Peyer's patch (tissue), 4 donors: ENCODE measurements around the gene SIGLEC9. TPM values are rescaled to one million over a fixed set of nuclear protein-coding genes. Genes with fewer than 3 reads are reported as not detected.

ENCODE experiments used
- DNase-seq, 3 donors: peaks; one replicate each; pipeline ENCODE4 v3.0.0-alpha.2; 2017 to 2019
- H3K27ac ChIP-seq, 4 donors: fragments of 200-600 bp; sonication (generic); one replicate each; pipeline ENCODE4 v1.5.1; 2016 to 2019
- H3K27me3 ChIP-seq, 2 donors: fragments of 200-600 bp; sonication (generic); one replicate each; pipeline ENCODE4 v1.5.1; 2019
- H3K36me3 ChIP-seq, 3 donors: fragments of 200-600 bp; sonication (generic); one replicate each; pipeline ENCODE4 v1.5.1; 2016 to 2019
- H3K4me1 ChIP-seq, 4 donors: fragments of 200-600 bp; sonication (generic); one replicate each; pipeline ENCODE4 v1.5.1; 2016 to 2019
- H3K4me3 ChIP-seq, 4 donors: fragments of 200-600 bp; sonication (generic); 1 replicate in 3 of 4; 2 replicates in 1 of 4; pipeline ENCODE4 v1.5.1; 2016 to 2019; ENCODE audit warnings: mild to moderate bottlenecking in 1 of 4
- H3K9me3 ChIP-seq, 4 donors: fragments of 200-600 bp; sonication (generic); one replicate each; pipeline ENCODE4 v1.5.1; 2016 to 2019; ENCODE audit warnings: mild to moderate bottlenecking in 1 of 4
- POLR2A ChIP-seq, 2 donors: fragments of 450-650 bp; IDR thresholded peaks; one replicate each; pipeline ENCODE4 v1.5.1; 2017; ENCODE audit warnings: antibody characterized with exemption in 2 of 2, mild to moderate bottlenecking in 2 of 2, moderate library complexity in 2 of 2
- total RNA-seq, 4 donors: library from RNA; depleted of rRNA; stranded (reverse); fragments of >200 nt; gene quantifications; one replicate each; pipeline ENCODE4 v1.1.0, GENCODE V29; 2016
- TF ChIP-seq, protein P1 (sequence below), 6 experiments: fragments of 450-650 bp in 4 of 6; fragments of 200-600 bp in 2 of 6; sonication (generic) in 1 of 6; IDR thresholded peaks; one replicate each; pipeline ENCODE4 v1.5.1; 2017 to 2019; ENCODE audit warnings: antibody characterized with exemption in 6 of 6, mild to moderate bottlenecking in 3 of 6, moderate library complexity in 1 of 6

The SIGLEC9 gene
- 1 to 10 TPM in 2 of 4 donors, not detected in 2; 1.9 to 2.1 TPM for total RNA-seq

DNA sequence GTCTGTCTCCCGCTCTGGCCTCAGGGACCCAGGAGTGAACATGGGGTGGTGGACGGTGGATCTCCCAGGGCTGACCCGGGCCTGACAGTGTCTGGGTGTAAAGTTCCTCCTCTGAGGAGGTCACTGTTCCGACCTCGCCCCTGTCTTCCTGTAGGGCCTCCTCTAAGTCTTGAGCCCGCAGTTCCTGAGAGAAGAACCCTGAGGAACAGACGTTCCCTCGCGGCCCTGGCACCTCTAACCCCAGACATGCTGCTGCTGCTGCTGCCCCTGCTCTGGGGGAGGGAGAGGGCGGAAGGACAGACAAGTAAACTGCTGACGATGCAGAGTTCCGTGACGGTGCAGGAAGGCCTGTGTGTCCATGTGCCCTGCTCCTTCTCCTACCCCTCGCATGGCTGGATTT is at the start of gene SIGLEC9:
SIGLEC9 (plus strand) TSS at position 178 of the 400 bp plus-strand sequence; CDS start at position 247, 69 bp downstream.
- Histone ChIP-seq H3K4me3 (peak within 1 kb of the TSS in 2 of 4 donors; percentile 28 to 29), H3K27ac (peak within 1 kb of the TSS in 3 of 4 donors; percentile 35 to 64 (median 38)), H3K9me3 (no peaks in the 10 kb centered on the region), H3K4me1 (peaks cover 0 to 11% (median 0%) of the 10 kb centered on the region in 4 donors), H3K36me3 (no peaks in the 10 kb centered on the region), H3K27me3 (no peaks in the 10 kb centered on the region)
- peak in 1 of 3 donors; percentile 54 for DNase-seq
- TF ChIP-seq POLR2A (IDR thresholded peaks at IDR 0.05) = no peak
- TF ChIP-seq, protein P1, sequence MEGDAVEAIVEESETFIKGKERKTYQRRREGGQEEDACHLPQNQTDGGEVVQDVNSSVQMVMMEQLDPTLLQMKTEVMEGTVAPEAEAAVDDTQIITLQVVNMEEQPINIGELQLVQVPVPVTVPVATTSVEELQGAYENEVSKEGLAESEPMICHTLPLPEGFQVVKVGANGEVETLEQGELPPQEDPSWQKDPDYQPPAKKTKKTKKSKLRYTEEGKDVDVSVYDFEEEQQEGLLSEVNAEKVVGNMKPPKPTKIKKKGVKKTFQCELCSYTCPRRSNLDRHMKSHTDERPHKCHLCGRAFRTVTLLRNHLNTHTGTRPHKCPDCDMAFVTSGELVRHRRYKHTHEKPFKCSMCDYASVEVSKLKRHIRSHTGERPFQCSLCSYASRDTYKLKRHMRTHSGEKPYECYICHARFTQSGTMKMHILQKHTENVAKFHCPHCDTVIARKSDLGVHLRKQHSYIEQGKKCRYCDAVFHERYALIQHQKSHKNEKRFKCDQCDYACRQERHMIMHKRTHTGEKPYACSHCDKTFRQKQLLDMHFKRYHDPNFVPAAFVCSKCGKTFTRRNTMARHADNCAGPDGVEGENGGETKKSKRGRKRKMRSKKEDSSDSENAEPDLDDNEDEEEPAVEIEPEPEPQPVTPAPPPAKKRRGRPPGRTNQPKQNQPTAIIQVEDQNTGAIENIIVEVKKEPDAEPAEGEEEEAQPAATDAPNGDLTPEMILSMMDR (IDR thresholded peaks at IDR 0.05) = no peak

GRCh38 chr19:51075998-51076397 is 48.7 kb upstream of the SIGLEC9 start:
- H3K4me3 ChIP-seq = no peak overlapping the region
- no peaks in the 10 kb centered on the region for H3K27me3 ChIP-seq
- no peak for TF ChIP-seq POLR2A (IDR thresholded peaks at IDR 0.05)
- TF ChIP-seq, protein P1 (IDR thresholded peaks at IDR 0.05) = no peak
- no peaks in the 10 kb centered on the region for H3K4me1 ChIP-seq
- no peaks in the 10 kb centered on the region for H3K9me3 ChIP-seq
- no peak for DNase-seq
- H3K27ac ChIP-seq = no peak overlapping the region
- no peaks in the 10 kb centered on the region for H3K36me3 ChIP-seq

DNA sequence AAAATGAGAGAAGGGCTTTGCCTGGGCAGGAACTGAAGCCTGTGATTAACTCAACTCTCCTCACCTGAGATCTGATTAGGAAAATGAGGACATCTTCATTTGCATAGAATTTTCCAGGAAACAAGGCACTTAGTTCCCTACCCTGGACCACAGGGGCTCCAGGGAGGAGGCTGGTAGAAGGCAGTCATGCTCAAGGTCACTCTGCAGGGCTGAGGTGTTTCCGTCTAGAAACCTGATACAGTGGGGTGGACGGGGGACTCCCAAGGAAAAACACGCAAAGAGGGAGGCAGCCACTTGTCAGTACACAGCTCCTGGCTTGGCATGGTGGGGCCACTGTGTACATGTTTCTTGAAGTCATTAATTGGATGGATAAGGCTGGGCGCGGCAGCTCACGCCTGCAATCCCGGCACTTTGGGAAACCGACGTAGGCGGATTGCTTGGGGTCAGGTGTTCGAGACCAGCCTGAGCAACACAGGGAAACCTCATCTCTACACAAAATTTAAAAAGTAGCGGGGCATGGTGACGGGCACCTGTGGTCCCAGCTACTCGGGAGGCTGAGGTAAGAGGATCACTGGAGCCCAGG is 48.0 kb upstream of the SIGLEC9 start:
- no peak overlapping the region for H3K4me3 ChIP-seq
- no peaks in the 10 kb centered on the region for H3K4me1 ChIP-seq
- H3K27ac ChIP-seq = no peak overlapping the region
- TF ChIP-seq POLR2A (IDR thresholded peaks at IDR 0.05) = no peak
- TF ChIP-seq, protein P1 (IDR thresholded peaks at IDR 0.05) = no peak
- no peaks in the 10 kb centered on the region for H3K27me3 ChIP-seq
- H3K36me3 ChIP-seq = no peaks in the 10 kb centered on the region
- no peak for DNase-seq
- no peaks in the 10 kb centered on the region for H3K9me3 ChIP-seq

- H3K4me1 ChIP-seq = no peaks in the 10 kb centered on the region
- no peak for TF ChIP-seq POLR2A (IDR thresholded peaks at IDR 0.05)
- TF ChIP-seq, protein P1 (IDR thresholded peaks at IDR 0.05) = no peak
Measured at GRCh38 chr19:51078104-51078503, 46.6 kb upstream of the SIGLEC9 start.

GRCh38 chr19:51078731-51079130 is 46.0 kb upstream of the SIGLEC9 start:
- TF ChIP-seq, protein P1 (IDR thresholded peaks at IDR 0.05) = no peak
- TF ChIP-seq POLR2A (IDR thresholded peaks at IDR 0.05) = no peak

More at GRCh38 chr19:51078104-51078503, 46.6 kb upstream of the SIGLEC9 start:
- no peak overlapping the region for H3K4me3 ChIP-seq
- no peaks in the 10 kb centered on the region for H3K9me3 ChIP-seq
- no peaks in the 10 kb centered on the region for H3K36me3 ChIP-seq
- H3K27me3 ChIP-seq = no peaks in the 10 kb centered on the region
- H3K27ac ChIP-seq = no peak overlapping the region
- no peak for DNase-seq

More at GRCh38 chr19:51078731-51079130, 46.0 kb upstream of the SIGLEC9 start:
- Histone ChIP-seq H3K36me3 (no peaks in the 10 kb centered on the region), H3K4me3 (no peak overlapping the region), H3K4me1 (no peaks in the 10 kb centered on the region), H3K27me3 (no peaks in the 10 kb centered on the region), H3K27ac (no peak overlapping the region), H3K9me3 (no peaks in the 10 kb centered on the region)
- no peak for DNase-seq
